Gastroesophageal sphincter (tissue), 3 donors: ENCODE measurements around the gene FGGY.

ENCODE experiments used
- CTCF ChIP-seq, 4 experiments: fragments of 200-600 bp in 2 of 4; fragments of 450-650 bp in 2 of 4; sonication (generic) in 1 of 4; IDR thresholded peaks; one replicate each; pipeline ENCODE4 v1.5.1; 2017 to 2019; ENCODE audit warnings: antibody characterized with exemption in 4 of 4, mild to moderate bottlenecking in 2 of 4, moderate library complexity in 2 of 4
- EP300 ChIP-seq: sonication (generic); formaldehyde crosslinking; IDR thresholded peaks from one replicate; pipeline ENCODE4 v1.6.1; 2017; ENCODE audit warnings: antibody characterized with exemption, mild to moderate bottlenecking
- POLR2A ChIP-seq, 2 donors: fragments of 450-650 bp; IDR thresholded peaks; one replicate each; pipeline ENCODE4 v1.6.1; 2017; ENCODE audit warnings: antibody characterized with exemption in 2 of 2, mild to moderate bottlenecking in 2 of 2, moderate library complexity in 1 of 2
- POLR2AphosphoS5 ChIP-seq: sonication (generic); formaldehyde crosslinking; IDR thresholded peaks from one replicate; pipeline ENCODE4 v1.6.1; 2017; ENCODE audit warnings: antibody characterized with exemption

GRCh38 chr1:59580257-59580656 lies 283.4 kb downstream of the FGGY start:
- TF ChIP-seq CTCF (IDR thresholded peaks at IDR 0.05) (no peak), POLR2AphosphoS5 (no peak), POLR2A (IDR thresholded peaks at IDR 0.05) (no peak), EP300 (no peak)
